Upper lobe of left lung (tissue), 4 donors: Measurements from ENCODE around the gene MED13L.

ENCODE experiments used
- POLR2AphosphoS5 ChIP-seq, 2 donors: sonication (generic); formaldehyde crosslinking; IDR thresholded peaks; one replicate each; pipeline ENCODE4 v1.5.1; 2017; ENCODE audit warnings: antibody characterized with exemption in 2 of 2
- TF ChIP-seq, protein P1 (sequence below), 6 experiments: fragments of 450-650 bp in 4 of 6; fragments of 200-600 bp in 2 of 6; sonication (generic) in 2 of 6; IDR thresholded peaks; one replicate each; pipeline ENCODE4 v1.5.1; 2016 to 2019; ENCODE audit warnings: antibody characterized with exemption in 6 of 6

DNA sequence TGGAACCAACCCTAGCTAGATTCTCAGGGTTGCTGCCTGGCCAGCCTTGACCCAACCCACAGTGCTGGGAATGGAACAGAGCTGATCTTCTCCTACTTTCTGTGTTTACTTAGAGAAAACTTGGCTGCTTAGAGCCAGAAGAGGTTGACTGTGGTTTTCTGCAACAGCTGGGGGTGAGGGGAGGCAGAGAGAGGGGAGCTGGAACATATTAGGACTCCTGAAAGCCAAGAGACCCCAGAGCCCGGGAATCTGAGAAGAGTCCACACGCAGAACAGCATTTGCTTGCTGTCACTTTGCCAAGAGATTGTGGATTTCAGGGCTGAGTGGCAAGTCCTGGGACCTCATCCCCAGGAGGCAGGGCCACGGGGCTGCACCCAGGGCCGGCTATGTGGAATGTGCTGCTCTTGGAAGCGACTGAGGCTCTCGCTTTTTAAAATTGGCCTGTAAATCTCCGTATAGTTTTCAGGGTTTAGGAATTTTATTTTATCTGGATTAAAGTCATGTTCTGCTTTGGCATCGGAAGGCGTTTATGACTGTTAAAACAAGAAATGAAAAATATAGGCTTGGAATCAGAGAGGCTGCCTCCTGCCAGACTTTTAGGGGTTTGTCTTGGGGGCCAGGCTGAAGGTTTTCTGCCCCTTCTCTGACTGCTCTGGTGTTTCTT lies 22.3 kb upstream of the MED13L start:
- TF ChIP-seq POLR2AphosphoS5 (IDR thresholded peaks at IDR 0.05) = no peak
- TF ChIP-seq, protein P1, sequence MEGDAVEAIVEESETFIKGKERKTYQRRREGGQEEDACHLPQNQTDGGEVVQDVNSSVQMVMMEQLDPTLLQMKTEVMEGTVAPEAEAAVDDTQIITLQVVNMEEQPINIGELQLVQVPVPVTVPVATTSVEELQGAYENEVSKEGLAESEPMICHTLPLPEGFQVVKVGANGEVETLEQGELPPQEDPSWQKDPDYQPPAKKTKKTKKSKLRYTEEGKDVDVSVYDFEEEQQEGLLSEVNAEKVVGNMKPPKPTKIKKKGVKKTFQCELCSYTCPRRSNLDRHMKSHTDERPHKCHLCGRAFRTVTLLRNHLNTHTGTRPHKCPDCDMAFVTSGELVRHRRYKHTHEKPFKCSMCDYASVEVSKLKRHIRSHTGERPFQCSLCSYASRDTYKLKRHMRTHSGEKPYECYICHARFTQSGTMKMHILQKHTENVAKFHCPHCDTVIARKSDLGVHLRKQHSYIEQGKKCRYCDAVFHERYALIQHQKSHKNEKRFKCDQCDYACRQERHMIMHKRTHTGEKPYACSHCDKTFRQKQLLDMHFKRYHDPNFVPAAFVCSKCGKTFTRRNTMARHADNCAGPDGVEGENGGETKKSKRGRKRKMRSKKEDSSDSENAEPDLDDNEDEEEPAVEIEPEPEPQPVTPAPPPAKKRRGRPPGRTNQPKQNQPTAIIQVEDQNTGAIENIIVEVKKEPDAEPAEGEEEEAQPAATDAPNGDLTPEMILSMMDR (IDR thresholded peaks at IDR 0.05) = no peak
